Superior temporal gyrus (tissue), 1 donor: ENCODE measurements around the gene SAPCD2.
"Not testable (repeated sequence)": the region's sequence is repeated elsewhere in the genome, so short reads cannot be mapped to it uniquely, and the experiment has no call there.

Experiments used
- DNase-seq: peaks from one replicate; pipeline ENCODE4 v3.0.0-alpha.2; 2016; ENCODE audit errors: extremely low spot score

The SAPCD2 gene

DNA sequence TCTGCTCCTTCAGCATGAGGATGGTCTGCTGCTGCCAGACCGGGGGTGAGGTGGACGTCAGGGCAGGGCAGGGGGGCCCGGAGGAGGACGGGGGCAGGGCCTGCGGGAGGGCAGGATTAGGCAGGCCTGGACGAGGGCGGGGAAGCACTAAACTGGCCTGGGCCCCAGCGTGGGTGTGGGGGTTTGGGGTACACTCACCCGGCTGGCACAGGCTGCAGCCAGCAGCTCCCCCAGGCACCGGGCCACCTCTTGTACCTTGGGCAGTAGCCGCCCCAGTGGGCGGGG lies 5.5 kb downstream of the SAPCD2 start:
- DNase-seq, result no peak

DNA sequence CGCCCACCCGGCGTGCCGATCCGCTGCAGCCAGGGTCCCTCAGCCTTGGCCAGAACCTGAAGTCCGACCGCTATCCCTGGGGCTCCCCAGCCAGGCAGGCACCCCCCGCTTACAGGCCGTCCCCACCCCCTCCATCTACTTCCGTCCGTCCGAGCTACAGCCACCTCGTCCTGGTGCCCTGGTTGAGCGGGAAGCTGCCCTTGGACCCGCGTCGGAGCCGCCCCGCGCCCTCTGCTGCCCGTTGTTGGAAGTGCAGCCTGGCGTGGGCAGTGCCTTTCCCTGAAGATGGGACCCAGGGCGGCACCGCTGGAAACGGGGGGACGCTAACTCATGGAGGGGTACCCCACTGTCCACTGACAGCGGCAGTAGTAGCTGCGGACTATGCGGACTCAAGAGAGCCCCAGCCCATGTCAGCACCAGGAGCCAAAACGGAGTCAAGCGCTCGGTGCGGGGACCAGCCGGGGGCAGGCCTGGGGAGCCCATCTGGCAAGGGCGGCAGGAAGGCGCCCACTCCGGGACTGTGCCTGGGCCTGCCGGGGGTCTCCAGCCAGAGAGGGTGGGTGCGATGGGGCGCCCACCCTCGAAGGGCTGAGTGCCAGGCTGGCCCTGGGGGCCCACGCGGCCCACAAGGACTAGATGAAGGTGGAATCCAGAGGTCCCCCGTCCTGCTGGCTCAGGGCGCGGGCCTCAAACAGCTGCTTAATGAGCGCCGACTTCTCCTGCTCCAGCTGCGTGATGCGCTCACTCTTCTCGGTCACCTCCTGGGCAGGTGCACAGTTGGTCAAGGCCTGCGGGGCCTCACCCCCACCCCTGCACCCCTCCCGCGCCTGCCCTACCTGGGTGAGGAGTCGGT lies 6.1 kb downstream of the SAPCD2 start:
- peak; percentile 74 for DNase-seq

DNA sequence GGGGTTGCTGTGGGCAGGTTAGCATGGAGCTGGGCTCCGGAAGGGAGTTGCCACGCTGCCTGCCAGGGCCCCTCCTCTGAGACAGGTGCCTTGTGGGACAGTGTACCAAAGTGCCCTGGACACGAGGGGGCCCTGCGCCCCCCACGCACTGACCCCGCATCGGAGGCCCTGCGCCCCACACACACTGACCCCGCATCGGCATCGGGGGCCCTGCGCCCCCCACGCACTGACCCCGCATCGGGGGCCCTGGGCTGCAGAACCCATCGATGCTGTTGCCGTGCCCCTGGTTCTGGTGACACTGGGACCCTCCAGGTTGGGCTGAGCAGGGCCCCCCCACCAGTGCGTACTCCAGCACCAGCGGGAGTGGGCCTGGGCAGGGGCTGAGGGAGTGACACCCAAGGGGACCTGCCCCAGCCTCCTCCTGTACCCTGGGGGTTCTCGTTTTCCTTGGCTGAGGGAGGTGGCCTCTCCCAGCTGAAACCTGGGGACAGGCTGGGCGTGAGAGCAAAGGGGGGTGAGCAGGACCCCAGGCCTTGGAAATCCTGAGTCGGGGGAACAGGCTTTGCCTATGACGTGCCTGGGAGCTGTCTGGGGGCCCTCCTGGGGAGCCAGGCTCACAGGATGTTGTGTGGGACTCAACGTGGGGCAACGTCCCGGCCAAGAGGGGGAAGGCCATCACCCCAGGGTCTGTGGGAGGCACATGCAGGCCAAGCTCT lies 6.9 kb downstream of the SAPCD2 start:
- DNase-seq, result no peak

DNA sequence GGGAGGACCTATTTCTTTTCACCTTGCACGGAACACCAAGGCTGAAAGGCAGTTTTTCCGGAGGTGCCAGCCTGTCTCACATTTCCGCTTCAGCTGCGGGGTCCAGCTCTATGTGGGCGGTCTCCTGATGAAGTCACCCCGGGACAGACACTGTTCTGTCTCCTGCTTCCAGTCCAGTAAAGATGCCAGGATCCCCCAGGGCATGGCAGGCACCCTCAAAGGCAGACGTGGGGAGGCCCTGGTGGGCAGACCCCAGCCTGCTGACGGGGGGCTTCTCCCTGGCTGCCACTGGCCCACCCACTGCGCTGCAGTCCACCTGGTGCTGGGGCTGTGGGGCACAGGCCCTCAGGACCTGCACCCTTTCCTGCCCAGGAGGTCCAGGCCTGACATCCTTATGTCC lies 7.6 kb downstream of the SAPCD2 start:
- not testable (repeated sequence) for DNase-seq

DNA sequence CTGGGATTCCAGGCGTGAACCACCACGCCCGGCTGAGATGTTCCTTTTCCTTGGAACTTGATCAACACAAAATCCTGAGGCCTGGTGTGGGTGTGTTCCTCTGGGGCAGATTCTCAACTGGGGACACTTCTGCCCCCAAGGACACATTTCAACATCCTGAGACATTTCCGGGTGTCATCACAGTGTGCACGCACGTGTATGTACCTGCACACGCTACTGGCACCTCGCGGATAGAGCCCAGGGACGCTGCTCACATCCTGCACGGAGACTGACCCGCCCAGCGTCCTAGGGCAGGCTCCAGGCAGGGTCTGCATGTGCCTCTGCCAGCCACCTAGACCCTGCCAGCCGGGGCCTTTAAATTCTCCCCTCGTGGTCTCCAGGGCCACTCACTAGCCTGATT lies 8.0 kb downstream of the SAPCD2 start:
- no peak for DNase-seq

DNA sequence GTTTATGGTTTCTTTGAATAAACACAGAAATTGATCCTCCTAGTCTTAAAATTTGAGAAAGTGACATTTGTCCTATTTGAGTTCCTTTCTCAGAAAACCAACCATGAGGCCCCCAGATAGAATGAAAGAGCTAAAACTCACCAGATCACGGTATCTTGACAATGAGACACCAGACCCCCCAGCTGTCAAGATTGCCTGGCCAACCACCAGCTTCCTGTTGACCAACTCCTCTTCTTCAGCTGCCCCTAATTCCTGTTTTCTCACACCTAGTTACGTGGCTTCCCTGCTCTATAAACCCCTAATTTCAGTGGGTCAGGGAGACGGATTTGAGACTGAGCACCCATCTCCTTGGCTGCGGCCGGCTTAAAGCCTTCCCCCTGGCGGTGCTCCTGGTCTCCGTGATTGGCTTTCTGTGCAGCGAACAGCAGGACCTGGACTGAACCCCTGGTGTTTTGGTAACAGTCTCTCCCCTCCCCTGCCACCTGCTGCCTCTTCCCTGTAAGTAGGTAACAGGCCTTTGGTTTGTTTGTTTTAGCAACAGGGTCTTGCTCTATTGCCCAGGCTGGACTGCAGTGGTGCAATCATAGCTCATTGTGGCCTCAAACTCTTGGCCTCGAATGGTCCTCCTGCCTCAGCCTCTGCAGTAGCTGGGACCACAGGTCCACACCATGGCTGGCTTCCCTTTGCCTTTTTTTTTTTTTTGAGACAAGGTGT lies 11.7 kb downstream of the SAPCD2 start:
- DNase-seq, result no peak

DNA sequence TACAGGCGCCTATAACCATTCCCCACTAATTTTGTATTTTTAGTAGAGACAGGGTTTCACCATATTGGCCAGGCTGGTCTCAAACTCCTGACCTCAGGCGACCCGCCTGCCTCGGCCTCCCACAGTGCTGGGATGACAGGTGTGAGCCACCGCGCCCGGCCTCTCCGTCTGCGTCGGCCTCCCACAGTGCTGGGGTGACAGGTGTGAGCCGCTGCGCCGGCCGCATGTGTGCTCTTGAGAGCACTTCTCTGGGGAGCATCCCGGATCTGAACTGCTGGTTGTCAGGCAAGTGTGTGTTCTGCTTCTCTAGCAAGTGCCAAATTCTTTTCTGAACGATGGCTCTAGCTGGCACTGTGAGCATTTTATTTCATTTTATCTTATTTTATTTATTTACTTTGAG lies 12.8 kb downstream of the SAPCD2 start:
- DNase-seq, result no peak

DNA sequence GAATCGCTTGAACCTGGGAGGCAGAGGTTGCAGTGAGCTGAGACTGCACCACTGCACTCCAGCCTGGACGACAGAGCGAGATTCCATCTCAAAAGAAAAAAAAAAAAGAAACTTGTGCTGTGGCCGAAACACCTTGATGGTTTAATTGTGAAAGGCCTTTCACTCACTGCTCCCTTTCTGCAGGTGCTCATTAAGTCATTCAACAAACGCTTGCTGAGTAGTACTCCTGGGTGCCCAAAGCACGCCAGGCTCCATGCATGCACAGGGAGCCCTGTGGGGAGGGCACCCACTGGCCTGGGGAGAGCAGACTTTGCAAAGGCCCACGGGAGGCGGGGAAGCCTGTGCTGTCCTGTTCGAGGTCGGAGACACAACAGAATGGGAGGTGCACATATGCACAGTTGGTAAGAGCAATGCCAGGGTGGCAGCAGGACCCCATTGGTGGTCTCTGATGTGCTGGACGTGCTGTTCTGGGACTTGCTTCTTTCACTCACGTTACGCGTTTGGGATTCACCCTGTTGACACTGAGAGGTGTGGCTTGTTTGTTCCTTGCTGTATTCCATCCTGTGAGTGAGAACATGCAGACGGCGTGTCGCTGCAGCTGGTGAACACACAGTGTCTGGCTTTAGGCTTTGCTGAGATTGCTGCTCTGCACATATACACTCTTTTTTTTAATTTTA lies 13.5 kb downstream of the SAPCD2 start:
- DNase-seq, result no peak

DNA sequence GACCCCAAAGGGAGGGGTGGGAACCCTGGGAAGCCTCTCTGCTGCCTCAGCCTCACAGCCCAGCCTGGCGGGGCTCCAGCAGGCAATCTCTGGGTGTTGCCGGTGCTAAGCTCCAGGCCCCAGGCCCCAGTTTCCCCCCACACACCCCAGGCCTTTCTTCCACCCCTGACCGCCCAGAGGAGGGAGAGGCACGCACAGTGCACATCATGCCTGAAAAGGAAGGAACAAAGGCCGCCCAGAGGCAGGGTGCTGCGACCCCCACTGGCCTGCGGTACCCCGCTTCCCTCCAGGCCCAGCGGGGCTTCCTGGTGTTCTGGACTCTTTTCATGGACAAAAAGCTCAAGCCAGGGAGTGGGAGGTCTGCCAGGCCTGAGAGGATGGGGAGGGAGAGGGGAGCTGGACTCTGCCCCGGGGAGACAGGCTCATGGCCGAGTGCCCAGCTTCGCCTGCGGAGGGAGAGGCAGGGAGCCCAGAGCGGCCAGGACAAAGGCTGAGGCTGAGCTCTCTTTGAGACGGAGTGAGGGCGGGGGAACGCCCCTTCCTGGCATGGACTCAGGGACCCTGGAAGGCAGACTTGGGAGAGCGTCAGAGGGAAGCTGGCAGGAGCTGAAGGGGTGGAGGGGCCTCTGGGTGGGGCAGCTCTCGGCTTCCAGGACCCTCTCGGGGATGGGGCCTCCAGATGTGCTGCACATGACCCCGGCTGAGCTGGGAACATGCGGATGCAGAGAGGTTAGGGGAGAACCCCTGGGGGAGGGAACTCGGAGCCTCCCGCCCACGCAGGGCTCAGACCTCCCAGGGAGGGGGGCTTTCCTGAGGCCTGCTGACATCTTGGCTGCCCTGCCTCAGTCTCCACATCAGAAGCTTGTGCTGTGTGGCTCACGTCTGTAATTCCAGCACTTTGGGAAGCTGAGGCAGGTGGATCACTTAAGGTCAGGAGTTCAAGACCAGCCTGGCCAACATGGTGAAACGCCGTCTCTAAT lies 14.7 kb downstream of the SAPCD2 start:
- peak; percentile 94 for DNase-seq

DNA sequence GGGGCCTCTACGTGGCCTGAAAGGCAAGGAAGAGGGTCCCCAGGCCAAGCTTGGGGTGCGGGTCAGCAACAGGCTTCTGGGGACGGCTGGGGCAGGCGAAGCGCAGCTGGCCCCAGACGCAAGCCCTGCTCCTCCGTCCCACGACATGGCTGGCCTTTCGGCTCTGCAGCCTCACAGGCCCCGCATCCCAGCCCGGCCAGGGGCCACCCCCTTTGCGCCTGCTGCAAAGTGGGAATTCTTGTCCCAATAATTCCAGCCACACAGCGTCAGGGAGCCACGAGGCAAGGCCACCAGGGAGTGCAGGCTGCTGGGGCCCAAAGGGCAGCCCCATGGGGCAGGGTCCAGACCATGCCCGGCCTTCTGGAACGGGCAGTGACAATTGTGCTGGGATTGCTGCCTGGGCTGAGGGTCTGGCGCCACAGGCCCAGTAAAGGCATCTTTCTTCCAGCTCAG lies 15.4 kb downstream of the SAPCD2 start:
- no peak for DNase-seq

DNA sequence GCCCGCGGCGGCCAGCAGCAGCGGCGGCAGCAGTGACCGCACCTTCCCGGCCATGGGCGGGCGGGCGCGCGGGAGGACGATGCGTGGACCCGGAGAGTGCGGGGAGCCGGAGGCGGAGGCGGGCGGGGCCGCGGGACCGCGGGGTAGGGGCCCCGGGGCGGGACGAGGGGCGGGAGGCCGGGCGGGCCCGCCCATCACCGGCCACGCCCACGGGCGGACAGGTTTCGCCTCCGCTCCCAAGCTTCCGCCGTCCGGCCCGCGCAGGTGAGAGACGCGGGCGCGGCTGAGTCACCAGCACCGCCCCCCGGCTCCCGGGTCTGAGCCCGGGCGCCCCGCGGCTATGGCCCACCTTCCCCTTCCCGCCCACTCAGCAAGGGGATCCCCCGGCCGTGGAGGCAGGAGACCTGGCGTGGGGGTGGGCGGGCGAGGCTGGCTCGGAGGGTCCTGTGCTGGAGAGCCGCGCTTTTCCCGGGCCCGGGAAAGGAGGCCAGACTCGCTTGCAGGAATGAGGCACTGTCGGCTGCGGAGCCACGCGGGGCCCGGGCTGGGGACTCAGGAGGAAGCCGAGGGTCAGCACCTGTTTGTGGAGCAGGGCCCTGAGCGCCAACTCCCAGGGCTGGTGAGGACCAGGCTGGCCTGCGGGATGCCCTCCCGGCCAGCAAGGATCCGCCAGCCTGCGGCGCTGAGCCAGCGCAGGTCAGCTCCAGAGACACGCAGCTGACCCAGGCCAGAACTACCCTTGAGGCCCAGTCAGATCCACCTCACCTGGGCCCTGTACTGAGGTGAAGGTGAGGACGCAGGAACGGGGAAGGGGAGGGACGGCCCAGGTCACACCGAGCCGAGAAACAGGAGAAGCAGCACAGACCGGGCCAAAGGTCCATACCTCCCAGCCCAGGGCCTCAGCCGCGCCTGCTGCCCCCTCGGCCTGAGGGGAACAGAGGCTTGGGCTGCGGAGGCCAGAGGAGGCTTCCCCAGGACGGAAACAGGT lies 16.1 kb downstream of the SAPCD2 start, which contains the start of gene ENTPD2:
Gene ENTPD2 (minus strand): TSS at position 118 of the 988 bp plus-strand sequence. CDS start 64 bp downstream, at position 54.
- no peak for DNase-seq

DNA sequence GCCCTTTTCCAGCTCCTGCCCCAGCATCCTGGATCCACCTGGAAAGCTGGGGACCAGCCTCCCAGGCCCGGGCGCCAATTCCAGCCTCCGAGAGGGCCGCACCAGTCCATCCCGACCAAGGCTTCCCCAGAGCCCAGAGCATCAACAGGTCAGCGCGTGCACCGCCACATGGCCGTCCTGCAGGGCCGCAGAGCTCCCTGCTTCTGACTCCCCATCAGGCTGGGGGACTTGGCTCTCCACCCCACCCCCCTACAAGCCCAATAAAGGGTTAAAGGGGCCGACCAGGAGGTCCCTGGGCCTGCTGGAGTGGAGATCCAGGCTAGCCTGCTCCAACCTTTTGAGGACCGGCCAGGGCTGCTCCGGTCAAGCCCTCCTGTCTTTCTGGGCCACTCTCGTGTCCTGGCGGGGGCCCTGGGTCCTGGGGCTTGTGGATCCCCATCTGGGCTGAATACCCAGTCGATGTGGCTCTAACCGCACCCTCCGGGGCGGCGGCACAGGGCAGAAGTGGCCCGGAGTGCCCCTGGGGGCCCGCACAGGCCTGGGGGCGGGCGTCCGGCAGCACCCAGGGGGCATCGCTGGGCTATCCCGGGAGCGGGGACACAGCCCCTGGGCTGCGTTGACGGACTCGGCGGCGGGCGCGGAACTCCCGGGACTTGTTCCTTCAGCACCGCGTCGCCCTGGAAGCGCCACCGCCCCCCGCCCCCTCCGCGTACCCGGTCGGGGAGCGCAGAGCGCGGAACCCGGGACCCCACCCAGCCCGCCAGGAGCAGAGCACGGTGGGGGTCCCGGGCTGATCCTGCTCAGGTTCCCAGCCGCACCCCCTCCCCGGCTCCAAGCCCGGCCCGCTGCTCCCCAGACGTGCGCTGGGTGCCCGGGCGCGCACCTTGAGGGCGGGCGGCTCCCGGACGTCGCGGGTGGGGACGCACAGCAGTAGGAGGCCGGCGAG lies 17.1 kb downstream of the SAPCD2 start:
- DNase-seq, result no peak

DNA sequence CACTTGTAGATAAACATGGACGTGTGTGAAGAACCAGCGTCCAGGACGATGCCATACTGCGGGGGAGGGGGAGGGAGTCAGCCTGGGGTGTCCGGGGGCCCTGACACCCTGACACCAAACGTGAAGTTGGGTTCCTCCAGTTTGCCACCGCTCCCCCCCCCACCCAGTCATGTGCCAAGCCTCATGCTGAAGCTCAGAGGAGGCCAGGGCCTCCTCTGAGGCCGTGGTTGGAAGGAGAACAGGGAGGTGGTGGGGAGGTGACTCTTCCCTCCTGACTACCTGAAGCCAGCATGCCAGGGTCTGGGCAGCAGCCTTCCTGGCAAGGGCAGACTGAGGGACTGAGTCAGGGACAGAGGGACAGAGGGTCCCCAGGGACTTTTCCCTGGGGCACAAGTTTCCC lies 18.1 kb downstream of the SAPCD2 start:
- no peak for DNase-seq

DNA sequence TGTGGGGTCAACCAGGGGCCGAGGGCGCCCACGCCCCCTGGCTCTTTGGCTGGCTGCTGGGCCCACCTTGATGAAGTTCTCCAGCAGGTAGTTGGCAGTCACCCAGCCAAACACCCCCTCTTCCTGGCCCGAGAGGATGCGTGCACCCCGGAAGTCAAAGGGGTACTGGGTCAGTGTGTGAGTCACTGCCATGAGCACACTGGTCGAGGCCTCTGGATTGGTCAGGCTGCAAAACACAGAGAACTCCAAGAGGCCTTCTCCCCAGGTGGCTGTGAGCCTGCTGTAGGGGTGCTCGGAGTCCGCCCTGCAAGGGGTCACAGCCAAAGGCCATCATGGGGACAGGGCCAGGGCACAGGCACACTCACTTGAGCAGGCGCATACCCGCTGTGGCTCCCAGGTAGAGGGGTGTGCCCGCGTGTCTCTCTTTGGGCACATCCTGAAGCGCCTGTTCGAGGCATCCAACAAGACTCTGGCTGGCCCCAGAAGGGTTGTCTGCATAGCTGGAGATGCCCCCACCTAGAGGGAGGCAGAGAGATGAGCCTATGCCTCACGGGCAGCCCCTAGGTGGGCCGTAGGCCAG lies 19.1 kb downstream of the SAPCD2 start:
- no peak for DNase-seq

DNA sequence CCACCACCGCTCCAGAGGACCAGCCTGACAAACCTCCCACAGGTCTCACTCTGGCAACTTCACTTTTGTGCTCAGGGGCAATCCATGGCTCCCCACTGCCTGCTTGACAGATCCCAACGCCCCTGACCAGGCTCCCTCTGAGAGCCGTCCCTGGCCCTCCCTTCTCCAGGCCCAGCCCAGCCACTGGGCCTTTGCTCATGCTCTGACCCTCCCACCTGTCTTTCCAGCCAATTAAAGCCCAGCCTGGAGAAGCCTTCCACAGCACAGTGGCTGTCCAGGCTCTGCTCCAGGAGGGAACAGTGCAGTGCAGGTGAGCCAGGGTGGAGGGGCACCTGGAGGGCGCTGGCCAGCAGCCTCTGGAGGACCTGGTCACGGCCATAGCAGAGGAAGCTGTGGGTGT lies 19.8 kb downstream of the SAPCD2 start:
- no peak for DNase-seq

DNA sequence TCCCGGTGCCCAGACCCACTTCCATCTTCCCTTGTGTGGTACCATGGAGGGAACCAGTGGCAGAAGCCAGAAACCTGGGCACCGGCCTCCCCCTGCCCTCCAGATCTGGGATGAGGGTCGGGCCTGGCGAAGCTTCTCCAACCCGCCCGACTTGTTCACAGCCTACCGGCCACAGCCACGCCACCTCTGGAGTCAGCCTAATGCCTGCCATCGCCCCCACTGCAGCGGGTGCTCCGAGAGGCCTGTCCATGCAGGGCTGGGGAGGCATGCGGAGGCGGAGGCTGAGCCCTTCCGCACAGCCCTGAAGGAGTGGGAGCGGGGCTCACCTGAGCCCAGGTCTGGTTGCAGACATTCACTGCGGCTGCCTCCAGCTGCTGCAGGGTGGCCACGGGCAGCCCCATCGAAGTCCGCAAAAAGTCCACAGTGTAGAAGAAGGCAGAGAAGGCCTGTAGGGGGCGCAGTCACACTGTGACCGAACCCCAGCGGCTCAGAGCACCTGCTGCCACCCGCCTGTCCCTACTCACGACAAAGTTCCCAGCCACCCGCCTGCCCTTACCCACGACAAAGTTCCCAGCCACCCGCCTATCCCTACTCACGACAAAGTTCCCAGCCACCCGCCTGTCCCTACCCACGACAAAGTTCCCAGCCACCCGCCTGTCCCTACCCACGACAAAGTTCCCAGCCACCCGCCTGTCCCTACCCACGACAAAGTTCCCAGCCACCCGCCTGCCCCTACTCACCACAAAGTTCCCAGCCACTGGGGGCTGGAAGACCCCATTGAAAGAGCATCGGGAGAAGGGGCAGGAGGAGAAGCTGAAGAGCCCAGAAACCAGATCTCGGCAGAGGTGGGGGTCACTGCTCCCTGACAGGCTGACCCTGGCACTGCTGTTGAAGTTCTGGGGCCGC lies 20.6 kb downstream of the SAPCD2 start:
- peak; percentile 86 for DNase-seq
